Activated naive CD4-positive, alpha-beta T cell treated with anti-CD3 and anti-CD28 coated beads, Interleukin-2, amount 10 ng/mL, durations not matched to agents 7 days and 5 days (primary cell): Measurements from ENCODE around the gene MGA.

Experiments used
- CTCF ChIA-PET: fragments of 350-600 bp; sonication (Branson Sonifier 250); formaldehyde crosslinking; loops from one replicate; lab custom pipeline; 2021; ENCODE audit warnings: antibody characterized with exemption; lab: Charles Lee
- DNase-seq: peaks from one replicate; pipeline ENCODE4 v3.0.0-alpha.2; 2020
- H3K27ac Mint-ChIP-seq: one replicate; pipeline ENCODE4 v1.8.0; 2021; ENCODE audit warnings: mild to moderate bottlenecking, moderate library complexity, mixed read lengths
- H3K27me3 Mint-ChIP-seq: one replicate; pipeline ENCODE4 v1.8.0; 2021; ENCODE audit warnings: mild to moderate bottlenecking, mixed read lengths
- H3K36me3 Mint-ChIP-seq: one replicate; pipeline ENCODE4 v1.8.0; 2021; ENCODE audit warnings: mixed read lengths
- H3K4me1 Mint-ChIP-seq: one replicate; pipeline ENCODE4 v1.8.0; 2021; ENCODE audit warnings: mixed read lengths
- H3K4me3 Mint-ChIP-seq: one replicate; pipeline ENCODE4 v1.8.0; 2021; ENCODE audit warnings: mild to moderate bottlenecking, moderate library complexity, mixed read lengths
- H3K9me3 Mint-ChIP-seq: one replicate; pipeline ENCODE4 v1.8.0; 2021; ENCODE audit warnings: mixed read lengths

Gene MGA

DNA sequence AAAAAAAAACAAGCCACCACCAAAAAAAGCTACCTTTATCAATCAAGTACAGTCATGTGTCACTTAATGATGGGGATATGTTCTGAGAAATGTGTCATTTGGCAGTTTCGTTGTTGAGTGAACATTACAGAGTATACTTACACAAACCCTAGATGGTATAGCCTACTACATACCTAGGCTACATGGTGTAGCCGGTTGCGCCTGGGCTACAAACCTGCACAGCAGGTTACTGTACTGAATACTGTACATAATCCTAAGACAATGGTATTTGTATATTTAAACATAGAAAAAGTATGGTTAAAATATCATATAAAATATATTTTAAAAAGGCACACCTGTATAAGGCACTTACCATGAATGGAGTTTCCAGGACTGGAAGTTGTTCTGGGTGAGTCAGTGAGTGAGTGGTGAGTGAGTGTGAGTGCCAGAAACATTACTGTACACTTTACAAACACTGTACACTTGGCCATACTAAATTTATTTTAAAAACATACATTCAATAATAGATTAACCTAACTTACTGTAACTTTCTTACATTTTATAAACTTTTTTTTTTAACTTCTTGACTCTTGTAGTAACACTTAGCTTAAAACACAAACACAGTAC lies 141.7 kb downstream of the MGA start:
- H3K9me3 Mint-ChIP-seq = no peaks in the 10 kb centered on the region

DNA sequence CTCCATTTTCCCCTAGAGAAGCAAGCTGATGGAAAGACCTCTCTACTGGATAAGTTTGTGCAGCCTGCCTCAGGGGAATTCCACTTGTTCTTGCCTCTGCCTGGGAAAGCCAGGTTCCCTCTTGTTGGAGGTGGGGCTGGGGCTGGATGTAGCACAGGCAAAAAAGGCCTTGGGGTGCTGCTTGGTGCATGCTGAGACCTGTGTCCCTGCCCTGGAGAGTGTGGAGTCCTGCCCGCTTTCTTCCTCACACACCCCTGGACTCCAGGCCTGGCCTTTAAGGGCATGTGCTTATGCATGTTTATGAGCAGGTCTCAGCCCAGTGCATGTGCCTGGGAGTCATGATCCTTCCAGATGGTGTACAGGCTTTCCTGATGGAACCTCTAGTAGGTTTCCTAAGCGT lies 144.2 kb downstream of the MGA start:
- CTCF ChIA-PET = interaction anchor here (0.6 to 10.1 kb wide), 4 partner anchors 32 to 901 kb away, joined by 3 to 253 read pairs (median 5); partner anchors contain the start of gene MAPKBP1
- peak overlapping the region; percentile 67 for H3K27ac Mint-ChIP-seq
- DNase-seq = no peak
- no peaks in the 10 kb centered on the region for H3K9me3 Mint-ChIP-seq
- H3K4me1 Mint-ChIP-seq = peaks cover 17% of the 10 kb centered on the region
- H3K36me3 Mint-ChIP-seq = peaks cover 10% of the 10 kb centered on the region
- H3K4me3 Mint-ChIP-seq = no peak overlapping the region
- no peaks in the 10 kb centered on the region for H3K27me3 Mint-ChIP-seq

More for the DNA sequence above, 141.7 kb downstream of the MGA start:
- CTCF ChIA-PET = interaction anchor here (1.4 to 2.0 kb wide), 4 partner anchors 9 to 28 kb away, joined by 3 to 17 read pairs (median 6); partner anchors contain the start of gene MAPKBP1
- DNase-seq = no peak
- H3K4me3 Mint-ChIP-seq = no peak overlapping the region
- peaks cover 8% of the 10 kb centered on the region for H3K36me3 Mint-ChIP-seq
- no peaks in the 10 kb centered on the region for H3K27me3 Mint-ChIP-seq
- H3K4me1 Mint-ChIP-seq = peaks cover 22% of the 10 kb centered on the region
- no peak overlapping the region for H3K27ac Mint-ChIP-seq

DNA sequence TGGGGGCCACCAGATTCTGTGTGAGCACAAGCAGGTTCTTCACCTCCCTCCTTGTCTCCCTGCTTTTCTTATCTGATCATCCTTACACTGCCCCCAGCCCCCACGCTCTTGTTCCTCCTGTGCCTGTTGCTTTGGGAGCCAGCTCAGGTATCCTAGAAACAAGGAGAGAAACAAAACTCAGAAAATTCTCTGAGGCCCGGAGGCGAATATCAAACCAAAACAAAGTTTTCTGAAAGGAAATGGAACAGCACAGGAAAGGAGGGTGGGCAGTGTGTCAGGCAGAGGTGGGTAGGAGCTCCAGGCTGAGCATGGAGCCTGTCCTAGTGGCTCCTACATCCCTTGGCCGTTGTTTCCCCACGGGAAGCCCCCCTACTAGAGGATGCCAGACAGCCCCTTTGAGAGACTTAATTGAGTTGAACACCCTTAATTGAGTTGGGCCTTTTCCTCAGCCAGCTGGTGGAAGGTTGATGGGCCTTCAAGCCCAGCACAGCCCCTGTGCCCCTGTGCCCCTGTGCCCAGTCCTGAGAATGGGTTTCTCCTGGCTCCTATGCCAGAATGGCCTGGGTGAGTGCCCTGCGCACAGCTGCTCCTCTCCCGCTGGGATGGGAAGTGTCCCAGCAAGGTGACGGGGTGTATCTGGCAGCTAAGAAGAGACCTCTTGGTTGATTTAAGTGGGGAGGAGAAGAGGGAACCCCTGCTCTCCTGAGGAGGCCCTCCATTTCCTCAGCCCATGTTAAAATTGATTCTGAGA lies 144.9 kb downstream of the MGA start:
- DNase-seq = no peak
- no peaks in the 10 kb centered on the region for H3K27me3 Mint-ChIP-seq
- CTCF ChIA-PET = interaction anchor here (0.9 to 10.1 kb wide), 3 partner anchors 33 to 110 kb away, joined by 3 to 253 read pairs (median 7); partner anchors contain the start of gene MAPKBP1
- H3K36me3 Mint-ChIP-seq = peaks cover 10% of the 10 kb centered on the region
- H3K9me3 Mint-ChIP-seq = no peaks in the 10 kb centered on the region
- no peak overlapping the region for H3K4me3 Mint-ChIP-seq
- H3K27ac Mint-ChIP-seq = peak overlapping the region; percentile 67
- H3K4me1 Mint-ChIP-seq = peaks cover 21% of the 10 kb centered on the region

DNA sequence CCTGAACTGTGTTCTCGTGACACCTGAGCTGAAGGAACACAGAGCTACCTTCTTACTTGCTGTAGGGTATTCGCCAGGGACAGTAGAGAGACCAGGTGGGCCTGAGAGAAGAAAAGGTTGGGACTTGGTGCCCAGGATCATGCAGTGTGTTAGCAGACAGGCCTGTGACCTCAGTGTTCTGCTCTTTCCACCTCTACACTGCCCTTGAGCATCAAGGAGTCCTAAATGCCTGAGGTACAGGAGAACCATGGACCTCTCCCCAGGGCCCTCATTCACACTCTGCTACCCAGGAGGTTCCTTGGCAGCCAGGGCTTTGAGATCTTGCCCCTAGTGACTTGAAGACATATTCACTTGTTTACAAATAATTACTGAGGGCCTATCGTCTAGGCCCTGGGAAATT lies 145.5 kb downstream of the MGA start:
- Mint-ChIP-seq H3K36me3 (peaks cover 7% of the 10 kb centered on the region), H3K4me3 (no peak overlapping the region), H3K27ac (no peak overlapping the region), H3K4me1 (peaks cover 25% of the 10 kb centered on the region), H3K9me3 (no peaks in the 10 kb centered on the region), H3K27me3 (no peaks in the 10 kb centered on the region)
- CTCF ChIA-PET = interaction anchor here (2.2 to 10.1 kb wide), 2 partner anchors 34 to 99 kb away, joined by 7 to 253 read pairs; partner anchors contain the start of gene MAPKBP1
- no peak for DNase-seq

DNA sequence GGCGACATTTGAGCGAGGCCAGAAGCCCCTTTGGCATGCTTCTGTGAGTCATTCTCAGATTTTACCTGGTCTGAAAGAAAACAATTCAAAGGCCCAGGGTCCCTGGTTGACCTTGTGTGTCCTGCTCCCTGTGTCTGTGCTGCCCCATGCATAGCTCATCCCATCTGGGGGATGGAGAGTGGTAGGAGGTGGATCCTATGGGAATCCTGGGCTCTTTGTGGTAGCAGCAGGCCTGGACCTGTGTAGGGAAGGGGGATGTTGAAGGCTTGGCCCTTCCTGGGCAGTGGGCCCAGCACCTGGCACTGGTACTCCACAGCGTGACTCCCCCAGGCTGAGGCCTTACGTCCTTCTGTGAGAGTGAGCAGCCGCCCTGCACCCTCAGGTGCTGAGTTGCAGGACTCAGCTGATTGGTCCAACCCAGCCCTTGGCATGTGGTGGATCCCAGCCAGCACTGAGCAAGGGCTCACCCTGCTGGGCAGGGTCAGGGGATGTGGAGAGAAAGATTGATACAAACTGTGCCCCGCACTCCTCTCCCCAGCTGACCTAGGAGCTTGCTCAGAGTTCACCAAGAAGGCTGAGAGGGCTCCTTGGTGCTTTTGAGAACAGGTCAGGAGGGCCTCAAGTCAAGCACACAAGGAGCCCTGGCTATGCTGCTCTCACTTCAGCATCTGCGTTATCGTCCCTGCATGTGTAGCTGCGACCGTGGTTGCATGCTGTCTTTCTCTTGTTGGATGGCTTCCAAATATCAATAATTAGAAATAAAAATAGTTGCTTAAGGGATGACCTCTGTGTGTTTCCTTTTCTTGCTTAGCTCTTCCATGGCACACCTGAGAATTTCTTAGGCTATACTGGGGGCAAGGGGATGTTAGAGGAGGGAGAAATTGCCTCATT lies 146.3 kb downstream of the MGA start:
- H3K4me3 Mint-ChIP-seq = no peak overlapping the region
- no peak for DNase-seq
- H3K36me3 Mint-ChIP-seq = peaks cover 2% of the 10 kb centered on the region
- H3K4me1 Mint-ChIP-seq = peaks cover 33% of the 10 kb centered on the region
- H3K27ac Mint-ChIP-seq = peak overlapping the region; percentile 33
- no peaks in the 10 kb centered on the region for H3K27me3 Mint-ChIP-seq
- no peaks in the 10 kb centered on the region for H3K9me3 Mint-ChIP-seq
- CTCF ChIA-PET = interaction anchor here (10.1 kb wide), 1 partner anchor 34 kb away, joined by 253 read pairs; the partner anchor contains the start of gene MAPKBP1

DNA sequence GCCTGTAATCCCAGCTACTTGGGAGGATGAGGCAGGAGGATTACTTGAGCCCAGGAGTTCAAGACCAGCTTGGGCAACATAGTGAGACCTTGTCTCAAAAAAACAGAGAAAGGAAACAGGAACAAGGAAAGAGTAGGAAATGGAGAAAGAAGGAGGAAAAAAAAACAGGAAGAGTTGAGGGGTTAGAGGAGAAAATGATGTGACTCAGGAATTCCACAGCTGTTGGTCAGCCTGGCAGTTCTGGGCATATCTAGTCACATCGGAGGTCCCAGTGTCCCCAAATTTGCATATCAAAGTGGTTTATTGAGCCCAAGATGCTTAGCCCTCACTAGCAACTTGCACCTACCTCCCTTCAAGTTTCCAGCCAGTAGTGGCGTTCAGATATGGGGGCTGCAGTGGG lies 148.9 kb downstream of the MGA start:
- Mint-ChIP-seq H3K36me3 (peaks cover 8% of the 10 kb centered on the region), H3K4me3 (no peak overlapping the region), H3K9me3 (no peaks in the 10 kb centered on the region), H3K27me3 (no peaks in the 10 kb centered on the region), H3K27ac (no peak overlapping the region), H3K4me1 (peaks cover 43% of the 10 kb centered on the region)
- CTCF ChIA-PET = interaction anchor here (0.7 to 10.1 kb wide), 8 partner anchors 8 to 251 kb away, joined by 3 to 253 read pairs (median 17); partner anchors contain the start of gene MAPKBP1
- DNase-seq = no peak

DNA sequence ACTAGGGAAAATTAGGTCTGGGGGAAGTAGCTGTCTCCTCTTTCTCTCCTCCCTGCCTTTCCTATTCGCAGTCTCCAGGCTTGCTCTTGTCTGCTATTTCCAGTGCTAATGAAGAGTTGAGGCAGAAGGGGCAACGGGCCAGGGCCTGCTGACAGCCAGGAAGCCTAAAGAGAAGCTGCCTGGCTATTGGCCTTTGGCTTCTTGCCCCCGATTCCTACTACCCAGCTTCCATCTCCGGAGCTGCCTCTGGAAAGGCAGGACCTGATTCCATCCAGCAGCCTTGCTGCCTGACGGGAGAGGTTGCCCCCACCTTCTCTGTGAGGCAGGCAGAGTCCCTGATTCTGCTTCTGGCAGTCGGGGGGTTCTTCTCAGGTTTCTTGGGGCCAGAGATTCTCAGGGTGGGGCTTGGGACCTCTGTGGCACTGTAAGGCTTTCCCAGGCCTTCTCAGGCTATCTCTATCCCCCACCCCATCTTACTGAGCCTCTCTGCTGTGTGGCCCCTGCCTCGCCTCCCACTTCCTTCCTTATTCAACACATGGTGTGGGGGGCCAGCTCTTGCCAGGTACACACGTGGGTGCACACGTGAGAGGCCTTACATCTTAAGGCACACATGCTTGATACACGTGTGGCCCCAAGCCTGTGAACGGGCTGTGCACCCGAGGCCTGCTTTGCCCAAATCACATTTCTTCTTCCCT lies 149.5 kb downstream of the MGA start:
- H3K4me3 Mint-ChIP-seq = no peak overlapping the region
- peaks cover 40% of the 10 kb centered on the region for H3K4me1 Mint-ChIP-seq
- no peaks in the 10 kb centered on the region for H3K27me3 Mint-ChIP-seq
- no peaks in the 10 kb centered on the region for H3K9me3 Mint-ChIP-seq
- H3K27ac Mint-ChIP-seq = no peak overlapping the region
- DNase-seq = no peak
- peaks cover 10% of the 10 kb centered on the region for H3K36me3 Mint-ChIP-seq
- CTCF ChIA-PET = interaction anchor here (0.7 to 10.1 kb wide), 13 partner anchors 8 to 344 kb away, joined by 3 to 253 read pairs (median 15); partner anchors contain the start of gene MAPKBP1

DNA sequence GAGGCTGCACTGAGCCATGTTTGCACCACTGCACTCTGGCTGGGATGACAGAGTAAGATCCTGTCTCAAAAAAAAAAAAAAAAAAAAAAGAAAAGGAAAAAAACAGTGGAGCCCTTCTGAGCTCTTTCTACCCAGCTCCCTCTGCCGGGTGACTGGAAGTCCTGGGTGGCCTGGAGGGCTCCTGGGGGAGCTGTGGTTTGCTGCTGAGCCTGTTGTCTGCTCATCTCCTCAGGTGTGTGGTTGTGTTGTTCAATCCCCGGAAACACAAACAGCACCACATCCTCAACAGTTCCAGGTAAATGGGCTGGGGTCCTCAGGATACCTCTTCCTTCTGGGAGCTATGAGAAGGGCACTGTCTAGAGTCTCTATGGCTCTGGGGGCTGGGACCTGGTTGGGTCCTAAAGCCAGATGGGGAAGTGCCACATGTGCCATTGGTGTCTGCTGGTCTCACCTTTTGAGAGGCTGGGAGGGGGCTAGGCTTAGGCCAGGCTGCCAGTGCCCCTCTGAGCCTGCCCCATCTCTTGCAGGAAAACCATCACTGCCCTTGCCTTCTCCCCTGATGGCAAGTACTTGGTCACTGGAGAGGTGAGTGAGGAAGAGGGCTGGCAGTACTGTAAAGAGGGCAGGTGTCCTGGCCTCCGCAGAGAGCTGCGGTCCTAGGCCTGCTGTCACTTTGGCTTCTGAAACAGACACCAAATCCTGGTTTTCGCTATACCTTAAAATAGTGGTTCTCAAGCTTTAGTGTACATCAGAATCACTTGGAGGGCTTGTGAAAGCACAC lies 150.6 kb downstream of the MGA start:
- no peak overlapping the region for H3K4me3 Mint-ChIP-seq
- DNase-seq = no peak
- H3K9me3 Mint-ChIP-seq = no peaks in the 10 kb centered on the region
- H3K27ac Mint-ChIP-seq = peak overlapping the region; percentile 62
- peaks cover 10% of the 10 kb centered on the region for H3K36me3 Mint-ChIP-seq
- no peaks in the 10 kb centered on the region for H3K27me3 Mint-ChIP-seq
- CTCF ChIA-PET = interaction anchor here (0.7 to 10.1 kb wide), 24 partner anchors 10 to 514 kb away, joined by 3 to 253 read pairs (median 6); partner anchors contain the start of genes MAPKBP1 and PLA2G4B
- H3K4me1 Mint-ChIP-seq = peaks cover 30% of the 10 kb centered on the region

DNA sequence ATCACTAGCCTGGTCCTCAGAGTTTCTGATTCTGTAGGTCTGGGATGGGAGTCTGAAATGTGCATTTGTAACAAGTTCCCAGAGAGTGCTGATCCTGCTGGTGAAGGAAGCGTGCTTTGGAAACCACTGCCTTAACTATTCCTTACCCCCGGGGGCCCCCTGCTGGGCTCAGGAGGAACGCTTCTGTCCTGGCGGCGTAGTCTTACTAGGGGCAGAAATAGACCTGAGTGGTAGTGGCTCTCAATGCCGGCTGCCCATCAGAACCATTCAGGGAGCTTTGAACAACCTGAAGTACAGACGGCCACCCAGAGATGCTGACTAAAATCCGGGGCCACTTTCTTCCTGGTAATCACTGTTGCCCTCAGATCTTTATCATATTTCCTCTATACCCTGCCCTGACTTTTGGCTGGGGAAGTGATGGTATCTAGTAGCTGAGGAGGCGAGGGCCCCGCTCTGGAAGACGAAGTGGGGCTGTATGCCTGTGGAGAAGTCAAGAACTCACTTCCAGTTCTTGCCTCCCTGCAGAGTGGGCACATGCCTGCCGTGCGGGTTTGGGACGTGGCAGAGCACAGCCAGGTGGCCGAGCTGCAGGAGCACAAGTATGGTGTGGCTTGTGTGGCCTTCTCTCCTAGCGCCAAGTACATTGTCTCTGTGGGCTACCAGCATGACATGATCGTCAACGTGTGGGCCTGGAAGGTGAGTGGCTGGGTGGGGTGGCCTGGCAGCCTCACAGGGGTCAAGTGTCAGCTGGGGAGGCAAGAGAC lies 151.4 kb downstream of the MGA start:
- H3K36me3 Mint-ChIP-seq = peaks cover 10% of the 10 kb centered on the region
- H3K27ac Mint-ChIP-seq = peak overlapping the region; percentile 62
- peak; percentile 83 for DNase-seq
- CTCF ChIA-PET = interaction anchor here (0.6 to 10.1 kb wide), 27 partner anchors 9 to 350 kb away, joined by 3 to 253 read pairs (median 6); partner anchors contain the start of genes MAPKBP1 and PLA2G4B
- H3K4me3 Mint-ChIP-seq = no peak overlapping the region
- H3K9me3 Mint-ChIP-seq = no peaks in the 10 kb centered on the region
- no peaks in the 10 kb centered on the region for H3K27me3 Mint-ChIP-seq
- peaks cover 29% of the 10 kb centered on the region for H3K4me1 Mint-ChIP-seq

DNA sequence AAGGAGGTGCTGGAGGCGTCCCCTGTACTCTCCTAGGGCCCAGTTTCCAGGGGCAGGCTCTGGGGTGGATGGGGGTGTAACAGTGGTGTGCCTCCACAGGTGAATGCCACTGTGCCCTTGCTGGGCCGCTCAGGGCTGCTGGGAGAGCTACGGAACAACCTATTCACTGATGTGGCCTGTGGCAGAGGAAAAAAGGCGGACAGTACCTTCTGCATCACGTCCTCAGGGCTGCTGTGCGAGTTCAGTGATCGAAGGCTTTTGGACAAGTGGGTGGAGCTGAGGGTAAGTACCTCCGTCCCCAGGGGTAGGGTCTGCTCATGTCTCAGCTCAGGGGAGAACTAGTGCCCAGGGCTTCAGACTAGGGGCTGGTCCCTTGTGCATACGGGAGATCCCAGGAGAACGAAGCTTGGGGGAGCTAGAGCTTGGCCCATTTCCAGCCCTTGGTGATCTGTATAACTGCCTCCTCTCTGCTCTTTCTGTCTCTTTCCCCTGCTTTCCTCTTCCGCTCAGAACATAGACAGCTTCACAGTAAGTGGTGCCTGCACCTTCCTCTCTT lies 152.7 kb downstream of the MGA start:
- H3K4me1 Mint-ChIP-seq = peaks cover 29% of the 10 kb centered on the region
- no peak overlapping the region for H3K27ac Mint-ChIP-seq
- H3K4me3 Mint-ChIP-seq = no peak overlapping the region
- CTCF ChIA-PET = interaction anchor here (1.4 to 10.1 kb wide), 9 partner anchors 19 to 209 kb away, joined by 4 to 253 read pairs (median 18); partner anchors contain the start of gene MAPKBP1
- H3K27me3 Mint-ChIP-seq = no peaks in the 10 kb centered on the region
- DNase-seq = no peak
- no peaks in the 10 kb centered on the region for H3K9me3 Mint-ChIP-seq
- H3K36me3 Mint-ChIP-seq = peaks cover 19% of the 10 kb centered on the region

DNA sequence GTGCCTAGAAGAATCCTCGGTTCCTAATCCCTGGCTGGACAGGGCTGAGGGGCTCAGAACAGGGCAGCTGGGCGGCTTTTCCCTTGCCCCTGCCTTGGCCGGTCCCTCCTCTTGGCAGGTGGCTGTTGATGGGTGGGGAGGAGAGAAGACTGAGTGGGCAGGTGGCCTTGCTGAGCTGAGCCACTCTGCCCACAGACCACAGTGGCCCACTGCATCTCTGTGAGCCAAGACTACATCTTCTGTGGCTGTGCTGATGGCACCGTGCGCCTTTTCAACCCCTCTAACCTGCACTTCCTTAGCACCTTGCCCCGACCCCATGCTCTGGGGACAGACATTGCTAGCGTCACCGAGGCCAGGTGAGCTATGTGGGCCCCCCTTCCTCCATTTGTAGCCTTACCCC lies 153.2 kb downstream of the MGA start:
- no peaks in the 10 kb centered on the region for H3K27me3 Mint-ChIP-seq
- H3K4me1 Mint-ChIP-seq = peaks cover 29% of the 10 kb centered on the region
- H3K4me3 Mint-ChIP-seq = no peak overlapping the region
- no peak for DNase-seq
- H3K9me3 Mint-ChIP-seq = no peaks in the 10 kb centered on the region
- CTCF ChIA-PET = interaction anchor here (1.4 to 10.1 kb wide), 4 partner anchors 18 to 90 kb away, joined by 4 to 253 read pairs (median 44); partner anchors contain the start of gene MAPKBP1
- H3K36me3 Mint-ChIP-seq = peaks cover 21% of the 10 kb centered on the region
- H3K27ac Mint-ChIP-seq = no peak overlapping the region
